Breast epithelium (tissue), 3 donors: ENCODE results near the gene TIA1.

Experiments used
- POLR2AphosphoS5 ChIP-seq, 3 donors: sonication (generic); formaldehyde crosslinking; IDR thresholded peaks; one replicate each; pipeline ENCODE4 v1.6.1; 2017; ENCODE audit warnings: antibody characterized with exemption in 3 of 3
- TF ChIP-seq, protein P1 (sequence below), 3 donors: fragments of 450-650 bp; IDR thresholded peaks; one replicate each; pipeline ENCODE4 v1.5.1; 2016 to 2017; ENCODE audit warnings: antibody characterized with exemption in 3 of 3, mild to moderate bottlenecking in 3 of 3, moderate library complexity in 3 of 3

DNA sequence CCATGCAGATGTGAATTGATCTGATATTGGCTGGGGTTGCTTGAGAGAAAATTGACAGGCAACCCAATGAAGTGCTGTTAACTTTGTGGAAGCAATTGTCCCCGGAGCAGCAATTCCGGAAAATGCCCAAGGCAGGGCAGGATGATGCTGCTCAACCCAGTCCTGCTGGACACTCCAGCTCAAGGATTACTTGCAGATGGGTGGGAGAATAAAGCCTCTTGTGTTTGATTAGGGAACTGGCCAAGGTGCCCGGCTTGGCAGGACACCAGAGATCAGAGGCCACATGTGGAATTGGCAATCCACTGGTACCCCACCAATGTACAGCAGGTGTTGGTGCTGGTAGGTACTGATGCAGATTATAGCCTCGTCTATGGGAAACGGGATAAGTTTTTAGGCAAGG, 45.3 kb downstream of the TIA1 start:
- TF ChIP-seq, protein P1, sequence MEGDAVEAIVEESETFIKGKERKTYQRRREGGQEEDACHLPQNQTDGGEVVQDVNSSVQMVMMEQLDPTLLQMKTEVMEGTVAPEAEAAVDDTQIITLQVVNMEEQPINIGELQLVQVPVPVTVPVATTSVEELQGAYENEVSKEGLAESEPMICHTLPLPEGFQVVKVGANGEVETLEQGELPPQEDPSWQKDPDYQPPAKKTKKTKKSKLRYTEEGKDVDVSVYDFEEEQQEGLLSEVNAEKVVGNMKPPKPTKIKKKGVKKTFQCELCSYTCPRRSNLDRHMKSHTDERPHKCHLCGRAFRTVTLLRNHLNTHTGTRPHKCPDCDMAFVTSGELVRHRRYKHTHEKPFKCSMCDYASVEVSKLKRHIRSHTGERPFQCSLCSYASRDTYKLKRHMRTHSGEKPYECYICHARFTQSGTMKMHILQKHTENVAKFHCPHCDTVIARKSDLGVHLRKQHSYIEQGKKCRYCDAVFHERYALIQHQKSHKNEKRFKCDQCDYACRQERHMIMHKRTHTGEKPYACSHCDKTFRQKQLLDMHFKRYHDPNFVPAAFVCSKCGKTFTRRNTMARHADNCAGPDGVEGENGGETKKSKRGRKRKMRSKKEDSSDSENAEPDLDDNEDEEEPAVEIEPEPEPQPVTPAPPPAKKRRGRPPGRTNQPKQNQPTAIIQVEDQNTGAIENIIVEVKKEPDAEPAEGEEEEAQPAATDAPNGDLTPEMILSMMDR (IDR thresholded peaks at IDR 0.05) = no peak
- TF ChIP-seq POLR2AphosphoS5 (IDR thresholded peaks at IDR 0.05) = no peak
